Measurements from ENCODE around the gene ZNF710. TPM values are rescaled to one million over a fixed set of nuclear protein-coding genes. Genes with fewer than 3 reads are reported as not detected.

The ZNF710 gene
- total and polyA plus RNA-seq, 2 of the 4 experiments (the other 2 are of a cell fraction), result 7.6 to 8.2 TPM

- Histone ChIP-seq H2AK5ac (ENCODE audit: low read depth, low read length) (no peak overlapping the region), H3K4me2 (ENCODE audit: low read depth, low read length) (no peak overlapping the region), H4K5ac (ENCODE audit: low read depth, low read length) (no peak overlapping the region), H3K9me3 (ENCODE audit: control insufficient read depth, insufficient read depth, low read length) (no peaks in the 10 kb centered on the region), H2BK120ac (ENCODE audit: low read depth, low read length) (no peak overlapping the region), H3K36me3 (ENCODE audit: control insufficient read depth, insufficient read depth, low read length) (no peaks in the 10 kb centered on the region), H3K9me1 (ENCODE audit: insufficient read depth, low read length) (no peaks in the 10 kb centered on the region), H4K20me1 (ENCODE audit: insufficient read depth, low read length) (no peaks in the 10 kb centered on the region), H3K9ac (ENCODE audit: low read depth, low read length) (no peak overlapping the region), H3K14ac (replicated peaks; ENCODE audit: low read depth, low read length) (no peak overlapping the region), H2AFZ (replicated peaks; ENCODE audit: low read length, poor library complexity) (no peak overlapping the region), H2BK20ac (ENCODE audit: low read depth, low read length) (no peak overlapping the region), H3K27ac (ENCODE audit: insufficient read depth, low read length) (no peak overlapping the region), H2AK9ac (replicated peaks; ENCODE audit: low read depth, low read length, poor library complexity) (no peak overlapping the region), H3K4me3 (ENCODE audit: insufficient read depth, low read depth, low read length) (no peak overlapping the region), H2BK5ac (ENCODE audit: low read depth, low read length, poor library complexity, severe bottlenecking) (no peak overlapping the region), H4K91ac (ENCODE audit: insufficient read depth, low read depth, low read length) (no peak overlapping the region), H3K4ac (ENCODE audit: low read depth, low read length) (no peak overlapping the region), H4K8ac (ENCODE audit: low read depth in 2 of 2, low read length in 2 of 2) (no peak overlapping the region), H3K18ac (ENCODE audit: low read depth, low read length) (no peak overlapping the region), H3K79me1 (ENCODE audit: low read depth in 1 of 2, low read length in 2 of 2) (no peaks in the 10 kb centered on the region), H3K23ac (ENCODE audit: low read depth, low read length) (no peak overlapping the region), H2BK15ac (ENCODE audit: low read depth, low read length) (no peak overlapping the region), H3K4me1 (ENCODE audit: control insufficient read depth, insufficient read depth, low read length) (no peaks in the 10 kb centered on the region), H3K27me3 (ENCODE audit: control insufficient read depth, insufficient read depth, low read length) (peaks cover 3% of the 10 kb centered on the region), H3K56ac (ENCODE audit: extremely low read depth, insufficient read depth, low read length) (no peak overlapping the region; the same call in 1 of the 2 replicates)
- POLR2A ChIA-PET (ENCODE audit: unreplicated experiment), result no interaction called here
- ATAC-seq (ENCODE audit: low read depth), result no peak
- in situ Hi-C loops (cut with MboI; ENCODE audit: low sequenced_read_pairs), result no loop called here
- dilution Hi-C loops (cut with HindIII; ENCODE audit: low sequenced_read_pairs, unreplicated experiment), result no loop called here
- no peak for DNase-seq
- TF ChIP-seq FOS (IDR thresholded peaks at IDR 0.05; ENCODE audit: low read depth, low read length), result no peak
- TF ChIP-seq MAZ (IDR thresholded peaks at IDR 0.05; ENCODE audit: borderline replicate concordance, low read depth, low read length), result no peak
- no peak for TF ChIP-seq MXI1 (IDR thresholded peaks at IDR 0.05; ENCODE audit: borderline replicate concordance, low read depth, low read length)
- CTCF ChIA-PET, result no interaction called here
- no CpG with 5 or more reads among the region's 3 CpGs for WGBS, 2 experiments (ENCODE audit: extremely low coverage in 2 of 2, insufficient read length in 1 of 2)
- BruUV-seq (replicated peaks), result no TSS peak
- intact Hi-C loops (cut with micrococcal nuclease), result no loop called here
Observed at GRCh38 chr15:89964232-89964954, 36.7 kb upstream of the ZNF710 start.
